HFFc6 (cell line): ENCODE results near the gene RET. TPM values are rescaled to one million over a fixed set of nuclear protein-coding genes. Genes with fewer than 3 reads are reported as not detected.

ENCODE experiments used
- DNase-seq: peaks from one replicate; pipeline ENCODE4 v3.0.0-alpha.2; 2018
- H3K27ac Mint-ChIP-seq: 2 replicates; pipeline ENCODE4 v1.8.0; 2020; ENCODE audit warnings: mild to moderate bottlenecking, mixed read lengths
- H3K27me3 Mint-ChIP-seq: 2 replicates; pipeline ENCODE4 v1.8.0; 2021; ENCODE audit warnings: mild to moderate bottlenecking, moderate library complexity, mixed read lengths; ENCODE audit not compliant: insufficient read depth
- H3K36me3 Mint-ChIP-seq: 2 replicates; pipeline ENCODE4 v1.8.0; 2021; ENCODE audit warnings: low read depth, mixed read lengths
- H3K4me1 Mint-ChIP-seq: 2 replicates; pipeline ENCODE4 v1.8.0; 2020; ENCODE audit warnings: low read depth, mixed read lengths
- H3K4me3 Mint-ChIP-seq: 2 replicates; pipeline ENCODE4 v1.8.0; 2020; ENCODE audit warnings: mild to moderate bottlenecking, moderate library complexity, mixed read lengths
- H3K9me3 Mint-ChIP-seq: 2 replicates; pipeline ENCODE4 v1.8.0; 2020; ENCODE audit warnings: mild to moderate bottlenecking, mixed read lengths
- total RNA-seq, 6 experiments: library from RNA; stranded (reverse); fragmentation: NEBNext Ultra II Directional; extraction: Animal tissue kit (Norgen Biotek cat#: 25700); gene quantifications; 2 replicates in 1 of 6; 3 replicates in 5 of 6; pipeline ENCODE4 v1.2.3, GENCODE V29; 2021
- TF ChIP-seq, protein P1 (sequence below): fragments of 200-600 bp; sonication (generic); IDR thresholded peaks from 2 replicates; pipeline ENCODE4 v1.5.0; 2021; ENCODE audit warnings: antibody characterized with exemption, mild to moderate bottlenecking

Gene RET
- total RNA-seq, 6 experiments from 2014 or later: 0.08 to 0.62 (median 0.46) TPM; not detected in 1

DNA sequence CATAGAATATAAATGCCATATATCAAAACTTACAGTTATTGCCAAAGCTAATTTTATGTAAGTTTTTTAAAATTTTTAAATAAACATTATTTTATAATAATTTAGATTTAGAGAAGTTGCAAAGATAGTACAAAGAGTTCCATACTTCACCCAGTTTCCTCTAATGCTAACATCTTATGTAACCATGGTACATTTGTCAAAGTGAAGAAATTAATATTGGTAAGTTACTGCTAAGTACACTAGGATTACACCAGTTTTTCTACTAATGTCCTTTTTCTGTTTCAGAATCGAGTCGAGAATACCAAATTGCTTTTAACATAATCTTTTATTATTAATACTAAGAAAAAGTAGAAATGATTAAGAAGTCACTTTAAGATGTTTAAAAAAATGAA, 90.6 kb downstream of the RET start:
- Mint-ChIP-seq H3K4me3 (no peak overlapping the region), H3K9me3 (no peaks in the 10 kb centered on the region), H3K27ac (no peak overlapping the region), H3K4me1 (peaks cover 37% of the 10 kb centered on the region), H3K36me3 (peaks cover 27% of the 10 kb centered on the region), H3K27me3 (peaks cover 2% of the 10 kb centered on the region; the same call in 1 of the 2 replicates)
- DNase-seq: no peak
- TF ChIP-seq, protein P1, sequence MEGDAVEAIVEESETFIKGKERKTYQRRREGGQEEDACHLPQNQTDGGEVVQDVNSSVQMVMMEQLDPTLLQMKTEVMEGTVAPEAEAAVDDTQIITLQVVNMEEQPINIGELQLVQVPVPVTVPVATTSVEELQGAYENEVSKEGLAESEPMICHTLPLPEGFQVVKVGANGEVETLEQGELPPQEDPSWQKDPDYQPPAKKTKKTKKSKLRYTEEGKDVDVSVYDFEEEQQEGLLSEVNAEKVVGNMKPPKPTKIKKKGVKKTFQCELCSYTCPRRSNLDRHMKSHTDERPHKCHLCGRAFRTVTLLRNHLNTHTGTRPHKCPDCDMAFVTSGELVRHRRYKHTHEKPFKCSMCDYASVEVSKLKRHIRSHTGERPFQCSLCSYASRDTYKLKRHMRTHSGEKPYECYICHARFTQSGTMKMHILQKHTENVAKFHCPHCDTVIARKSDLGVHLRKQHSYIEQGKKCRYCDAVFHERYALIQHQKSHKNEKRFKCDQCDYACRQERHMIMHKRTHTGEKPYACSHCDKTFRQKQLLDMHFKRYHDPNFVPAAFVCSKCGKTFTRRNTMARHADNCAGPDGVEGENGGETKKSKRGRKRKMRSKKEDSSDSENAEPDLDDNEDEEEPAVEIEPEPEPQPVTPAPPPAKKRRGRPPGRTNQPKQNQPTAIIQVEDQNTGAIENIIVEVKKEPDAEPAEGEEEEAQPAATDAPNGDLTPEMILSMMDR: no peak

DNA sequence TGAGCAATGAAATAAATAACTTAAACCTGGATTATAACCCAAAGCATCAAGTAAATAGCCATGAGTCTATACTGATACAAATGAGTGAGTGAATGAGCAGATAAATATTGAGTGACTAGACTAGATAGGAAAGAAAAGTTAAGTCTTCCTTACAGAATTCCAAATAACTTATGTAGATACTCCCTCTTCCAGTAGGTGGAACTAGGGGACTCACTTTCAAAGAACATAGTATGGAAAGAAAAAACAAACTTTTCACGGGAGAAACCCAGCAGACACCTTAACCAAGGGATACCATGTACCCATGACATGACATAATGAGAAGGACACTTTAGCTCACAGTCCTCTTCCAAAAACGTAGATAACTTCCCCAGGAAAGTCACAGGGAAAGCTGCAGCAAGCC, 93.6 kb downstream of the RET start:
- no peaks in the 10 kb centered on the region; the same call in none of the 2 replicates for H3K27me3 Mint-ChIP-seq
- no peak overlapping the region for H3K4me3 Mint-ChIP-seq
- H3K9me3 Mint-ChIP-seq: no peaks in the 10 kb centered on the region
- H3K36me3 Mint-ChIP-seq: peaks cover 8% of the 10 kb centered on the region
- peak overlapping the region; percentile 53; the same call in 1 of the 2 replicates for H3K27ac Mint-ChIP-seq
- DNase-seq: peak; percentile 21
- TF ChIP-seq, protein P1: peak; percentile 57
- peaks cover 40% of the 10 kb centered on the region for H3K4me1 Mint-ChIP-seq

DNA sequence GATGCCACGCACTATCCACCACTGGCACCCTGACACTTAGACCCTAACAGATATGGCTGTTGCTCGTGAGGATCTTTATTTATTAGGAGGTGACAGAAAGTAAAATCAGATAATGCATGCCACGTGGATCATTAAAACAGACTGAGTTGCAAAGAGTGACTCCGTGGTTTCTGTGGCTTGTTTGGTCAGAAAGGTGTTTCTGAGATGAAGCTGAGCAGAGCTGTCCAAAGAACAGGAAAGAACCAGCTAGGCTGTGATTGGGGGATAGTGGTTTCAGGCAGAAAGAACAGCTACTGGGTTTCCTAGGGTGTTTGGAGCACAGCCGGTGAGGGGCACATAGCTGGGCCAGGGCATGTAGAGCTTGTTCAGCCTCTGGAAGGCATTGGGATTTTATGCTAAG, 95.8 kb downstream of the RET start:
- Mint-ChIP-seq H3K4me1 (peaks cover 27% of the 10 kb centered on the region), H3K36me3 (peaks cover 20% of the 10 kb centered on the region), H3K9me3 (no peaks in the 10 kb centered on the region), H3K27me3 (no peaks in the 10 kb centered on the region; the same call in none of the 2 replicates), H3K27ac (peak overlapping the region; percentile 16; the same call in 1 of the 2 replicates), H3K4me3 (no peak overlapping the region)
- TF ChIP-seq, protein P1: no peak
- no peak for DNase-seq

DNA sequence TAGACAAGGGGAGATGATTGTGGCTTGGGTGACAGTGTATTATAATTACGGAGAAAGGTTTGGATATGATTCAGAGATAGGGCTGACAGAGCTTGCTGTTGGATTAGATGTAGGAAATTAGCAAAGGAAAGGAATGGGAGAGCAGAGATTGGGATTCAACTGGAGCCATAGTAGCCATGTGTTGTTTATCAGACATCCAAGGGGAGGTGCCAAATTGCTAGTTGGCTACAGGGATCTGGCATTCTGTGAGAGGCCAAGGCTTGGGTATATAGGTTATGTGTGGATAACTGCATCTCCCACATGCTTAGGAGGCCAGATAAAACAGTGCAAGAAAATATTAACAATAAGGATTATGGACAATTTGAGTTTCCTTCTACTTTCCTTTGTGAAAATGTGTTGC, 96.3 kb downstream of the RET start:
- Mint-ChIP-seq H3K4me3 (no peak overlapping the region), H3K9me3 (no peaks in the 10 kb centered on the region), H3K27ac (peak overlapping the region; percentile 16; the same call in 1 of the 2 replicates), H3K27me3 (no peaks in the 10 kb centered on the region; the same call in none of the 2 replicates), H3K4me1 (peaks cover 27% of the 10 kb centered on the region), H3K36me3 (peaks cover 25% of the 10 kb centered on the region)
- DNase-seq: no peak
- TF ChIP-seq, protein P1: no peak

DNA sequence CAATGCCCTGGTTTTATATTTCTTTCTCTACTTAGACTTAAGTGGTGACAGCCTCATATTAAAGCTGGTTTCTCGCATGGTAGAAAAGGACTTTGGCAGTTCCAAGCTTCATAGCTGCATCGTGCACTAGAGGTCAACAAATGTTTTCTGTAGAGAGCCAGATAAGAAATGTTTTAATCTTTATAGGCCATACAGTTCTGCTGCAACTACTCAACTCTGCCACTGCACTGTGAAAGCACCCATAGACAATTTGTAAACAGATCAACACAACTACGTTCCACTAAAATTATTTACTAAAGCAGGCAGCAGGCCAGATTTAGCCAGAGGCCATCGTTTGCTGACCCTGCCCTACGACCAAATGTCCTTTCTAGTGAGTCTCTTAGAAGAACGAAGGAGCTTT, 98.1 kb downstream of the RET start:
- Mint-ChIP-seq H3K27ac (no peak overlapping the region), H3K4me1 (peaks cover 27% of the 10 kb centered on the region), H3K27me3 (no peaks in the 10 kb centered on the region; the same call in none of the 2 replicates), H3K4me3 (no peak overlapping the region), H3K36me3 (peaks cover 31% of the 10 kb centered on the region), H3K9me3 (no peaks in the 10 kb centered on the region)
- TF ChIP-seq, protein P1: no peak
- no peak for DNase-seq

DNA sequence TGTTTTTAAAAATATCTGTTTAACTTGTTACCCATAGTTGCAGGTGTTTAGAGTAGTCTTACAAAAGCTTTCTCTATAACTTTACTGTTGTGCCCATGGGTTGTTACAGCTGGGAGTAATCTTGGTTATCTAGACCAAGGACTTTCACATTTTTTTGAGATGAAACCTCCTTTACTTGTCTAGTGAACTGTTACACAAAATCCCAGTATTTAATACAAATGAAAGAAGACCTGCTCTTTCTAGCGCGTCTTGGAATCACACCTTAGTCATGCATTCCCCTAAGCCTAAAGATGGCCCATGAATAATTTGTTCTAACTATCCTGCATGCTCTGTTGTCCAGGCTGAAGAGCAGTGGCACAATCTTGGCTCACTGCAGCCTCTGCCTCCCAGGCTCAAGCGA, 99.4 kb downstream of the RET start:
- TF ChIP-seq, protein P1: no peak
- no peak for DNase-seq
- Mint-ChIP-seq H3K9me3 (no peaks in the 10 kb centered on the region), H3K4me1 (peaks cover 17% of the 10 kb centered on the region; the same call in 1 of the 2 replicates), H3K27ac (no peak overlapping the region), H3K4me3 (no peak overlapping the region), H3K27me3 (no peaks in the 10 kb centered on the region; the same call in none of the 2 replicates), H3K36me3 (peaks cover 27% of the 10 kb centered on the region; the same call in 1 of the 2 replicates)
